ENCODE measurements around the gene ELOVL6. TPM values are rescaled to one million over a fixed set of nuclear protein-coding genes. Genes with fewer than 3 reads are reported as not detected.

ELOVL6 gene
- total and polyA plus RNA-seq, 9 of the 15 experiments (the other 6 are each of a cell fraction or from before 2014, with no cell fraction given) = 18.3 to 82.6 (median 46.0) TPM

DNA sequence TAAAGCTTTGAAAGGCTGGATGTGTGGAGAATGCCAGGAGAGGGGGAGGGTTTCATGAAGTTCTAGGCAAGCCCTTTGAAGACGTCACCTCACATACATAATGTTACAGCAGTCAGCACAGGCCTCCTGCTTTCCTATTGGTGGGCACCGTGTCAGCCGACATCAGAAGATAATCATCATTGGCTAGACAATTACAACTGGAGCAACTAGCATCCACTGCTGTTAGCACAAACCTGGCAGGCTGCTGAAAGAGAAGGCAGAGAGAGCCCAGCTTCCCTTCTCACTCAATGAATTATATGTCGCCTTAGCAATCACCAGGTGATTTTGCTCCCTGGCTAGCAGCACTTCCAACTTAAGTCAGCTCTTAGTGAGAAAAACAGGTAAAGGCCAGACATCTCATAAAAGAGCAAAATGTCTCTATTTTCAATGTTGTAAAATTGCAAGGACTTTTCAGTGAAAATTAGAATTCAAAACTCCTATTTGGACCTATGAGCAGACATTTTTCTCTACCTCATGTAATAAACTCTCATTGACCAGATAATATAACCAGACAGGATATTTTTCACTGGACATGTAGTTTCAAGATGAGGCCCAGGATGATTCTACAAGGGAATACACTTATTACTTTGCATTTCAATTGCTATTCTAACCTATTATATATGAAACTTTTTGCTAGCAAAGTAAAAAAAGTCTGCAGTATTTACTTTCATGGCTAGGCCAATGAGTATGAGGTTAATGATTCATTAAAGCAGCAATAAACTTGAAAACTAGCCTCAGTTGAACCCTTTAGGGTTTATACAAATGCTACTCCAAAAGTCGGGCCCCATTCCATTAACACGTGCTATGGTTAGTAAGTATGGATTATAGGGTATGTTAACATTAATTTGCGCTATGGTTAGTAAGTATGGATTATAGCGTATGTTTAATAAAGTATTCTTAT lies 4.3 kb downstream of the ELOVL6 start:
- ChIA-PET CTCF (ENCODE audit: low intra/inter-chr PET ratio) (no interaction called here), POLR2A (interaction anchor here (0.7 to 2.1 kb wide), 5 partner anchors 10 to 58 kb away, joined by 3 to 17 read pairs (median 3); no protein-coding TSS in a partner anchor)
- H3K4me3 ChIP-seq = no peak overlapping the region
- no peak overlapping the region for H2AFZ ChIP-seq (ENCODE audit: low read depth, low read length)
- in situ Hi-C loops (cut with MboI) = no loop called here
- WGBS (ENCODE audit: insufficient coverage, low coverage, missing lambda C conversion rate) = 32% methylated on average over 8 of the region's 8 CpGs
- no peaks in the 10 kb centered on the region for H3K9me1 ChIP-seq (ENCODE audit: control insufficient read depth, insufficient read depth, low read length)
- H3K27ac ChIP-seq (ENCODE audit: extremely low read depth, low read depth, low read length) = peak overlapping the region; percentile 98
- no peaks in the 10 kb centered on the region for H3K9me3 ChIP-seq (replicated peaks; ENCODE audit: control insufficient read depth, insufficient read depth, low read depth, low read length)
- H3K36me3 ChIP-seq (ENCODE audit: control insufficient read depth, insufficient read depth, low read length) = peaks cover 47% of the 10 kb centered on the region
- FAIRE-seq (peak; percentile 99), ATAC-seq (peak; percentile 71), DNase-seq (ENCODE audit: extremely low read depth in 1 of 4, low spot score in 3 of 4) (peak; percentile 85 to 96 (median 90))
- no peaks in the 10 kb centered on the region for H3K27me3 ChIP-seq (ENCODE audit: control insufficient read depth in 2 of 2, insufficient read depth in 2 of 2, low read length in 2 of 2)
- intact Hi-C loops (cut with micrococcal nuclease) = loop anchor here (1.0 to 10.0 kb wide), 2 partner anchors 11 to 379 kb away; partner anchors contain the start of gene GAR1
- BruUV-seq (replicated peaks) = TSS peak; percentile 96
- peak overlapping the region; percentile 96 for H3K4me2 ChIP-seq (ENCODE audit: insufficient read depth, low read length)
- peaks cover 22 to 26% of the 10 kb centered on the region in 2 experiments for H3K4me1 ChIP-seq (replicated peaks in 1 of 2; ENCODE audit: control insufficient read depth in 2 of 2, insufficient read depth in 2 of 2, low read length in 2 of 2)
- peak overlapping the region in 1 of 2 experiments; percentile 97; a peak in 3 of 4 replicates for H3K9ac ChIP-seq (ENCODE audit: insufficient read depth in 1 of 2, low read depth in 2 of 2, low read length in 2 of 2)
- peaks cover 82% of the 10 kb centered on the region for H3K79me2 ChIP-seq (ENCODE audit: control insufficient read depth, insufficient read depth, low read length)
- H4K20me1 ChIP-seq (replicated peaks; ENCODE audit: control insufficient read depth, insufficient read depth, low read length) = no peaks in the 10 kb centered on the region
- TF ChIP-seq, protein P1, sequence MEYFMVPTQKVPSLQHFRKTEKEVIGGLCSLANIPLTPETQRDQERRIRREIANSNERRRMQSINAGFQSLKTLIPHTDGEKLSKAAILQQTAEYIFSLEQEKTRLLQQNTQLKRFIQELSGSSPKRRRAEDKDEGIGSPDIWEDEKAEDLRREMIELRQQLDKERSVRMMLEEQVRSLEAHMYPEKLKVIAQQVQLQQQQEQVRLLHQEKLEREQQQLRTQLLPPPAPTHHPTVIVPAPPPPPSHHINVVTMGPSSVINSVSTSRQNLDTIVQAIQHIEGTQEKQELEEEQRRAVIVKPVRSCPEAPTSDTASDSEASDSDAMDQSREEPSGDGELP (CRISPR knock-in tag; IDR thresholded peaks at IDR 0.05; ENCODE audit: borderline replicate concordance) = peak; percentile 24; the same call in 1 of the 2 replicates
- TF ChIP-seq NR2C1 (IDR thresholded peaks at IDR 0.05) (no peak), NR2C1 (tag; IDR thresholded peaks at IDR 0.05) (no peak), TAF15 (IDR thresholded peaks at IDR 0.05; ENCODE audit: low read depth, low read length) (no peak), SRSF3 (IDR thresholded peaks at IDR 0.05; ENCODE audit: insufficient read depth, low read length) (no peak), POLR2AphosphoS5 (IDR thresholded peaks at IDR 0.05; ENCODE audit: control insufficient read depth, insufficient read depth, low read depth, low read length) (peak; percentile 97)
- TF ChIP-seq, protein P2, sequence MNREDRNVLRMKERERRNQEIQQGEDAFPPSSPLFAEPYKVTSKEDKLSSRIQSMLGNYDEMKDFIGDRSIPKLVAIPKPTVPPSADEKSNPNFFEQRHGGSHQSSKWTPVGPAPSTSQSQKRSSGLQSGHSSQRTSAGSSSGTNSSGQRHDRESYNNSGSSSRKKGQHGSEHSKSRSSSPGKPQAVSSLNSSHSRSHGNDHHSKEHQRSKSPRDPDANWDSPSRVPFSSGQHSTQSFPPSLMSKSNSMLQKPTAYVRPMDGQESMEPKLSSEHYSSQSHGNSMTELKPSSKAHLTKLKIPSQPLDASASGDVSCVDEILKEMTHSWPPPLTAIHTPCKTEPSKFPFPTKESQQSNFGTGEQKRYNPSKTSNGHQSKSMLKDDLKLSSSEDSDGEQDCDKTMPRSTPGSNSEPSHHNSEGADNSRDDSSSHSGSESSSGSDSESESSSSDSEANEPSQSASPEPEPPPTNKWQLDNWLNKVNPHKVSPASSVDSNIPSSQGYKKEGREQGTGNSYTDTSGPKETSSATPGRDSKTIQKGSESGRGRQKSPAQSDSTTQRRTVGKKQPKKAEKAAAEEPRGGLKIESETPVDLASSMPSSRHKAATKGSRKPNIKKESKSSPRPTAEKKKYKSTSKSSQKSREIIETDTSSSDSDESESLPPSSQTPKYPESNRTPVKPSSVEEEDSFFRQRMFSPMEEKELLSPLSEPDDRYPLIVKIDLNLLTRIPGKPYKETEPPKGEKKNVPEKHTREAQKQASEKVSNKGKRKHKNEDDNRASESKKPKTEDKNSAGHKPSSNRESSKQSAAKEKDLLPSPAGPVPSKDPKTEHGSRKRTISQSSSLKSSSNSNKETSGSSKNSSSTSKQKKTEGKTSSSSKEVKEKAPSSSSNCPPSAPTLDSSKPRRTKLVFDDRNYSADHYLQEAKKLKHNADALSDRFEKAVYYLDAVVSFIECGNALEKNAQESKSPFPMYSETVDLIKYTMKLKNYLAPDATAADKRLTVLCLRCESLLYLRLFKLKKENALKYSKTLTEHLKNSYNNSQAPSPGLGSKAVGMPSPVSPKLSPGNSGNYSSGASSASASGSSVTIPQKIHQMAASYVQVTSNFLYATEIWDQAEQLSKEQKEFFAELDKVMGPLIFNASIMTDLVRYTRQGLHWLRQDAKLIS (CRISPR knock-in tag; IDR thresholded peaks at IDR 0.05) = peak; percentile 82
